IMR-90 (cell line): ENCODE measurements around the gene SLC38A5. TPM values are rescaled to one million over a fixed set of nuclear protein-coding genes. Genes with fewer than 3 reads are reported as not detected.

Experiments
- ATAC-seq: fragments of 200-7000 bp; cut with Tn5 transposase; 2 replicates; pipeline ENCODE4 v1.9.1; 2020; ENCODE audit warnings: low read depth, mild to moderate bottlenecking, moderate library complexity
- BruUV-seq: library from RNA; stranded (reverse); fragments of 400-500 nt; replicated peaks from 2 replicates; lab custom pipeline; 2021; lab: Mats Ljungman, UMichigan
- CTCF ChIA-PET: fragments of 300-600 bp; formaldehyde crosslinking; extraction: SDS; loops from one replicate; lab custom pipeline; 2021; ENCODE audit warnings: antibody characterized with exemption; lab: Yijun Ruan, JAX
- POLR2A ChIA-PET: fragments of 300-600 bp; sonication (Branson Sonifier 250); formaldehyde crosslinking; loops from one replicate; lab custom pipeline; 2022; ENCODE audit warnings: antibody characterized with exemption; ENCODE audit not compliant: unreplicated experiment; lab: Charles Lee
- DNase-seq: peaks from one replicate; pipeline ENCODE4 v3.0.0; 2013
- H2AFZ ChIP-seq: replicated peaks from 2 replicates; pipeline ENCODE3; 2013; ENCODE audit warnings: low read length, mild to moderate bottlenecking; ENCODE audit not compliant: poor library complexity
- H2AK5ac ChIP-seq: 2 replicates; pipeline ENCODE4 v1.6.1; 2013; ENCODE audit warnings: low read depth, low read length, inconsistent platforms
- H2AK9ac ChIP-seq: replicated peaks from 2 replicates; pipeline ENCODE3; 2013; ENCODE audit warnings: mild to moderate bottlenecking, low read depth, low read length, moderate library complexity; ENCODE audit not compliant: poor library complexity
- H2BK120ac ChIP-seq: 2 replicates; pipeline ENCODE4 v1.6.1; 2013; ENCODE audit warnings: low read depth, low read length, inconsistent platforms
- H2BK15ac ChIP-seq: 3 replicates; pipeline ENCODE4 v1.6.1; 2013; ENCODE audit warnings: low read depth, low read length, inconsistent platforms
- H2BK20ac ChIP-seq: 2 replicates; pipeline ENCODE4 v1.6.1; 2013; ENCODE audit warnings: low read depth, mild to moderate bottlenecking, inconsistent platforms, low read length, moderate library complexity
- H2BK5ac ChIP-seq: 2 replicates; pipeline ENCODE4 v1.6.1; 2013; ENCODE audit warnings: mild to moderate bottlenecking, low read depth, low read length, inconsistent platforms; ENCODE audit not compliant: poor library complexity, severe bottlenecking
- H3K14ac ChIP-seq: replicated peaks from 2 replicates; pipeline ENCODE4 v1.6.1; 2013; ENCODE audit warnings: low read depth, low read length, inconsistent platforms
- H3K18ac ChIP-seq: 2 replicates; pipeline ENCODE4 v1.6.1; 2013; ENCODE audit warnings: low read depth, low read length, control low read depth
- H3K23ac ChIP-seq: 2 replicates; pipeline ENCODE4 v1.6.1; 2013; ENCODE audit warnings: low read depth, low read length, inconsistent platforms
- H3K27ac ChIP-seq: 2 replicates; pipeline ENCODE4 v1.5.1; 2013; ENCODE audit warnings: mild to moderate bottlenecking, control low read depth, low read length; ENCODE audit not compliant: insufficient read depth
- H3K27me3 ChIP-seq: 2 replicates; pipeline ENCODE4 v1.6.1; 2013; ENCODE audit warnings: low read length; ENCODE audit not compliant: control insufficient read depth, insufficient read depth
- H3K36me3 ChIP-seq: 2 replicates; pipeline ENCODE4 v1.6.1; 2013; ENCODE audit warnings: low read length, mixed read lengths; ENCODE audit not compliant: control insufficient read depth, insufficient read depth
- H3K4ac ChIP-seq: 2 replicates; pipeline ENCODE4 v1.6.1; 2013; ENCODE audit warnings: low read depth, low read length, inconsistent platforms
- H3K4me1 ChIP-seq: 2 replicates; pipeline ENCODE4 v1.6.1; 2013; ENCODE audit warnings: low read length, mixed read lengths; ENCODE audit not compliant: control insufficient read depth, insufficient read depth
- H3K4me2 ChIP-seq: 2 replicates; pipeline ENCODE4 v1.6.1; 2013; ENCODE audit warnings: low read depth, mild to moderate bottlenecking, control low read depth, low read length, moderate library complexity
- H3K4me3 ChIP-seq: 2 replicates; pipeline ENCODE4 v1.5.1; 2013; ENCODE audit warnings: low read depth, mild to moderate bottlenecking, control low read depth, low read length, moderate library complexity; ENCODE audit not compliant: insufficient read depth
- H3K56ac ChIP-seq: 2 replicates; pipeline ENCODE4 v1.6.1; 2013; ENCODE audit warnings: low read length, inconsistent platforms; ENCODE audit not compliant: insufficient read depth; ENCODE audit errors: extremely low read depth
- H3K79me1 ChIP-seq, 2 experiments: 2 replicates each; pipeline ENCODE4 v1.6.1; 2013; ENCODE audit warnings: low read length in 2 of 2, inconsistent platforms in 1 of 2, low read depth in 1 of 2
- H3K9ac ChIP-seq: 2 replicates; pipeline ENCODE4 v1.6.1; 2013; ENCODE audit warnings: low read depth, low read length, control low read depth
- H3K9me1 ChIP-seq: 2 replicates; pipeline ENCODE4 v1.6.1; 2013; ENCODE audit warnings: low read length, inconsistent platforms; ENCODE audit not compliant: insufficient read depth
- H3K9me3 ChIP-seq: 2 replicates; pipeline ENCODE4 v1.6.1; 2013; ENCODE audit warnings: low read length; ENCODE audit not compliant: control insufficient read depth, insufficient read depth
- H4K20me1 ChIP-seq: 2 replicates; pipeline ENCODE4 v1.6.1; 2013; ENCODE audit warnings: low read length, inconsistent platforms; ENCODE audit not compliant: insufficient read depth
- H4K5ac ChIP-seq: 2 replicates; pipeline ENCODE4 v1.6.1; 2013; ENCODE audit warnings: mild to moderate bottlenecking, low read depth, low read length, control low read depth
- H4K8ac ChIP-seq, 2 experiments: 2 replicates each; pipeline ENCODE4 v1.6.1; 2013; ENCODE audit warnings: low read depth in 2 of 2, low read length in 2 of 2, control low read depth in 1 of 2, inconsistent platforms in 1 of 2
- H4K91ac ChIP-seq: 2 replicates; pipeline ENCODE4 v1.6.1; 2013; ENCODE audit warnings: low read depth, low read length, inconsistent platforms; ENCODE audit not compliant: insufficient read depth
- BHLHE40 ChIP-seq: fragments of 150-350 bp; IDR thresholded peaks from 2 replicates; pipeline ENCODE4 v1.6.1; 2016; ENCODE audit warnings: mild to moderate bottlenecking, low read depth, low read length
- CEBPB ChIP-seq: IDR thresholded peaks from 2 replicates; pipeline ENCODE4 v1.6.1; 2012; ENCODE audit warnings: low read depth, low read length, improper control_type of control experiment
- CTCF ChIP-seq: conservative IDR thresholded peaks from 2 replicates; pipeline ENCODE4 v1.5.1; 2012; ENCODE audit warnings: mild to moderate bottlenecking, low read depth, low read length, improper control_type of control experiment
- MXI1 ChIP-seq: IDR thresholded peaks from 2 replicates; pipeline ENCODE4 v1.6.1; 2012; ENCODE audit warnings: low read depth, mild to moderate bottlenecking, low read length, moderate library complexity, borderline replicate concordance
- RAD21 ChIP-seq: IDR thresholded peaks from 2 replicates; pipeline ENCODE4 v1.6.1; 2012; ENCODE audit warnings: low read length, improper control_type of control experiment
- RFX5 ChIP-seq: IDR thresholded peaks from 2 replicates; pipeline ENCODE4 v1.8.0; 2012; ENCODE audit warnings: low read depth, mild to moderate bottlenecking, low read length, moderate library complexity
- SMC3 ChIP-seq: fragments of 150-350 bp; IDR thresholded peaks from 2 replicates; pipeline ENCODE4 v1.6.1; 2016; ENCODE audit warnings: low read depth, mild to moderate bottlenecking, antibody characterized with exemption, low read length, moderate library complexity
- WGBS, 2 experiments: methylation state at CpG; one replicate each; pipeline versions ENCODE4 v1.1.5 to v1.1.7; 2013; ENCODE audit warnings: missing lambda C conversion rate in 2 of 2; ENCODE audit not compliant: insufficient read length in 1 of 2; ENCODE audit errors: extremely low coverage in 2 of 2; 5-methylcytosine and 5-hydroxymethylcytosine counted together
- dilution Hi-C: fragments of 300-500 bp; cut with HindIII; formaldehyde crosslinking; loops from one replicate; pipeline ENCODE4 v1.14.3; 2018; ENCODE audit warnings: low sequenced_read_pairs; ENCODE audit not compliant: unreplicated experiment
- in situ Hi-C: fragments of 300-500 bp; cut with MboI; formaldehyde crosslinking; loops from 3 replicates; pipeline ENCODE4 v1.14.3; 2019; ENCODE audit warnings: low sequenced_read_pairs, inconsistent platforms, mixed read lengths
- intact Hi-C: fragments of 100-400 bp; cut with micrococcal nuclease; formaldehyde crosslinking; loops from 2 replicates; pipeline ENCODE4 v1.10.0; 2022
- polyA plus RNA-seq, 3 experiments: library from polyadenylated mRNA; depleted of rRNA; stranded (reverse); fragments of >200 nt; gene quantifications; 2 replicates each; pipeline ENCODE4 v1.2.3, GENCODE V29; 2012; ENCODE audit warnings: low replicate concordance in 1 of 3
- total RNA-seq: library from RNA; depleted of rRNA; stranded (reverse); fragments of >200 nt; gene quantifications from 2 replicates; pipeline ENCODE4 v1.2.3, GENCODE V29; 2012

Gene SLC38A5
- total and polyA plus RNA-seq, 2 of the 4 experiments (the other 2 are of a cell fraction) = 12.2 to 20.4 TPM

- BruUV-seq = no TSS peak
- Histone ChIP-seq H4K91ac (no peak overlapping the region), H3K4me3 (no peak overlapping the region), H3K9me1 (no peaks in the 10 kb centered on the region), H3K27me3 (no peaks in the 10 kb centered on the region), H3K36me3 (peaks cover 3% of the 10 kb centered on the region), H2BK20ac (no peak overlapping the region), H2AFZ (no peak overlapping the region), H3K18ac (no peak overlapping the region), H3K56ac (no peak overlapping the region), H3K4me2 (no peak overlapping the region), H2BK5ac (no peak overlapping the region), H4K8ac (no peak overlapping the region), H3K4ac (no peak overlapping the region), H3K9ac (no peak overlapping the region), H3K27ac (no peak overlapping the region), H3K23ac (no peak overlapping the region), H4K5ac (no peak overlapping the region), H3K4me1 (no peaks in the 10 kb centered on the region), H2AK9ac (peak overlapping the region; percentile 34), H3K14ac (no peak overlapping the region), H4K20me1 (no peaks in the 10 kb centered on the region), H3K9me3 (no peaks in the 10 kb centered on the region; the same call in 1 of the 2 replicates), H2BK120ac (no peak overlapping the region), H2AK5ac (no peak overlapping the region), H2BK15ac (no peak overlapping the region), H3K79me1 (peaks cover 6 to 12% of the 10 kb centered on the region in 2 experiments; a peak in 3 of 4 replicates)
- ChIA-PET CTCF (no interaction called here), POLR2A (no interaction called here)
- dilution Hi-C loops = no loop called here
- ATAC-seq (no peak), DNase-seq (no peak)
- TF ChIP-seq BHLHE40 (no peak), MXI1 (no peak), RAD21 (peak; percentile 56), CTCF (peak; percentile 43), CEBPB (no peak), SMC3 (peak; percentile 43), RFX5 (no peak)
- 52% methylated on average over 2 of the region's 4 CpGs; no CpG with 5 or more reads in 1 of the 2 experiments for WGBS, 2 experiments
- in situ Hi-C loops = no loop called here
- intact Hi-C loops = no loop called here
Observed at GRCh38 chrX:48511560-48511959, 41.5 kb upstream of the SLC38A5 start.
